Spleen (tissue), 11 donors: Measurements from ENCODE around the gene OSBPL10. TPM values are rescaled to one million over a fixed set of nuclear protein-coding genes. Genes with fewer than 3 reads are reported as not detected.

Experiments used
- DNase-seq: peaks from one replicate; pipeline ENCODE4 v3.0.0-alpha.2; 2020
- H3K27ac ChIP-seq, 8 donors: fragments of 200-600 bp; sonication (generic) in 7 of 8; 1 replicate in 4 of 8; 2 replicates in 4 of 8; pipeline versions ENCODE4 v1.5.0 to v1.8.0; 2016 to 2021; ENCODE audit warnings: inconsistent platforms in 4 of 8, mild to moderate bottlenecking in 4 of 8, moderate library complexity in 1 of 8
- H3K27me3 ChIP-seq, 7 donors: fragments of 200-600 bp; sonication (generic) in 6 of 7; replicated peaks in 1 of 7; 1 replicate in 4 of 7; 2 replicates in 3 of 7; pipeline versions ENCODE4 v1.5.0 to v1.8.0; 2016 to 2021; ENCODE audit warnings: inconsistent platforms in 3 of 7, mild to moderate bottlenecking in 1 of 7
- H3K36me3 ChIP-seq, 6 donors: fragments of 200-600 bp; sonication (generic) in 5 of 6; 1 replicate in 4 of 6; 2 replicates in 2 of 6; pipeline versions ENCODE4 v1.5.0 to v1.8.0; 2016 to 2021; ENCODE audit warnings: inconsistent platforms in 2 of 6
- H3K4me1 ChIP-seq, 6 donors: fragments of 200-600 bp; sonication (generic) in 5 of 6; 1 replicate in 3 of 6; 2 replicates in 3 of 6; pipeline versions ENCODE4 v1.5.0 to v1.8.0; 2016 to 2021; ENCODE audit warnings: inconsistent platforms in 3 of 6
- H3K4me3 ChIP-seq, 8 donors: fragments of 200-600 bp; sonication (generic) in 7 of 8; 1 replicate in 4 of 8; 2 replicates in 4 of 8; pipeline versions ENCODE4 v1.5.0 to v1.8.0; 2016 to 2021; ENCODE audit warnings: inconsistent platforms in 4 of 8, mild to moderate bottlenecking in 4 of 8, moderate library complexity in 2 of 8
- H3K9me3 ChIP-seq, 8 donors: fragments of 200-600 bp; sonication (generic) in 7 of 8; 1 replicate in 4 of 8; 2 replicates in 4 of 8; pipeline versions ENCODE4 v1.5.0 to v1.8.0; 2016 to 2021; ENCODE audit warnings: inconsistent platforms in 4 of 8
- CTCF ChIP-seq, 11 experiments: fragments of 200-600 bp in 7 of 11; fragments of 450-650 bp in 4 of 11; sonication (generic) in 4 of 11; IDR thresholded peaks in 8 of 11; conservative IDR thresholded peaks in 3 of 11; 1 replicate in 7 of 11; 2 replicates in 4 of 11; pipeline versions ENCODE4 v1.4.0 to v1.8.0; 2016 to 2021; ENCODE audit warnings: antibody characterized with exemption in 11 of 11, inconsistent platforms in 4 of 11, mild to moderate bottlenecking in 1 of 11
- POLR2A ChIP-seq, 3 donors: fragments of 450-650 bp; IDR thresholded peaks; one replicate each; pipeline ENCODE4 v1.5.1; 2017; ENCODE audit warnings: antibody characterized with exemption in 3 of 3, mild to moderate bottlenecking in 1 of 3
- POLR2AphosphoS5 ChIP-seq, 3 donors: sonication (generic); formaldehyde crosslinking; IDR thresholded peaks; one replicate each; pipeline ENCODE4 v1.5.1; 2017; ENCODE audit warnings: antibody characterized with exemption in 3 of 3
- WGBS, 5 donors: extraction: QIAGEN DNeasy Blood & Tissue Kit in 3 of 5; methylation state at CpG; one replicate each; pipeline versions ENCODE4 v1.1.5 to v1.1.7; 2013 to 2018; 5-methylcytosine and 5-hydroxymethylcytosine counted together
- intact Hi-C: fragments of 100-400 bp; cut with DNase I; formaldehyde crosslinking; loops from one replicate; pipeline ENCODE4 v1.15.0; 2023; ENCODE audit warnings: low total_unique reads
- polyA plus RNA-seq, 3 donors: library from polyadenylated mRNA; stranded (reverse); fragments of 200-250 nt; gene quantifications; one replicate each; pipeline ENCODE4 v1.2.1, GENCODE V29; 2013
- total RNA-seq, 7 donors: library from RNA; depleted of rRNA in 3 of 7; stranded (reverse); fragments of >200 nt in 3 of 7; fragmentation: NEBNext Ultra II Directional in 4 of 7; extraction: Animal tissue kit (Norgen Biotek cat#: 25700) in 4 of 7; gene quantifications; one replicate each; pipeline versions ENCODE4 v1.1.0 to v1.2.1, GENCODE V29; 2016 to 2021
- donor health status: healthy with polysubstance abuse.
- donor health status: DM: no; HTN: no; CAD: no; lungs with moderate emphysema.
- donor health status: DM: no; HTN: no; CAD: no.
- donor health status: Bipolar disorder and iron deficiency.
- donor health status: healthy.
- donor health status: DM: no; HTN: no; CAD: no.
- donor health status: DM: yes; HTN: yes; CAD: no.

The OSBPL10 gene
- total and polyA plus RNA-seq, 10 donors = 3.8 to 95.1 (median 56.5) TPM

GRCh38 chr3:31802981-31803740 lies 177.9 kb downstream of the OSBPL10 start:
- intact Hi-C loops = no loop called here
- Histone ChIP-seq H3K9me3 (no peaks in the 10 kb centered on the region), H3K36me3 (no peaks in the 10 kb centered on the region), H3K4me1 (peaks cover 0 to 17% (median 5%) of the 10 kb centered on the region in 6 donors), H3K4me3 (no peak overlapping the region), H3K27ac (peak overlapping the region in 2 of 8 donors; percentile 17 to 36), H3K27me3 (no peaks in the 10 kb centered on the region)
- TF ChIP-seq POLR2A (IDR thresholded peaks at IDR 0.05) = no peak
- TF ChIP-seq POLR2AphosphoS5 (IDR thresholded peaks at IDR 0.05) = peak in 1 of 3 donors; percentile 48
- no peak for DNase-seq
- 56 to 80% (median 66%) methylated on average over 7 of the region's 7 CpGs for WGBS, 5 donors

DNA sequence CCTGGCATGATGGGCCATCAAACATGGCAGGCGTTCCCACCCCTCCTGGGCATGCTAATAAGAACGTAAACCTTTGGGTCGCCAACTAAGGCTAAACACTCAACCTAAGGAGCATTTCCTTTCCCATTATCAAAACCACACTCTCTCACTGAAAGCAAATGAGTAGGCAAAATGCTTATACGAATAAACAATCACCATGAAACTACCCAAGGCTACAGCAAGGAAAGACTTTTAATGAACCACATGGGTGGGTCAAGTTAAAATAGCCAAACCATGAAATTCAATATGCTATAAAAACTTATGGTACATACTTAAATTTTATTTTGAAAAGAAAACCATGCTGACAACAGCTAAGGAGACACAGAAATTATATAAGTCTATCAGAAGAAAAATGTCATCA lies 180.6 kb downstream of the OSBPL10 start:
- no peaks in the 10 kb centered on the region for H3K36me3 ChIP-seq
- no peak overlapping the region for H3K27ac ChIP-seq
- WGBS, 5 donors = 85 to 92% (median 90%) methylated on average over 4 of the region's 4 CpGs
- no peak overlapping the region for H3K4me3 ChIP-seq
- peaks cover 0 to 17% (median 5%) of the 10 kb centered on the region in 6 donors for H3K4me1 ChIP-seq
- no peaks in the 10 kb centered on the region for H3K9me3 ChIP-seq
- TF ChIP-seq POLR2AphosphoS5 (IDR thresholded peaks at IDR 0.05) (no peak), POLR2A (IDR thresholded peaks at IDR 0.05) (no peak)
- intact Hi-C loops = no loop called here
- no peak for DNase-seq
- H3K27me3 ChIP-seq = no peaks in the 10 kb centered on the region

DNA sequence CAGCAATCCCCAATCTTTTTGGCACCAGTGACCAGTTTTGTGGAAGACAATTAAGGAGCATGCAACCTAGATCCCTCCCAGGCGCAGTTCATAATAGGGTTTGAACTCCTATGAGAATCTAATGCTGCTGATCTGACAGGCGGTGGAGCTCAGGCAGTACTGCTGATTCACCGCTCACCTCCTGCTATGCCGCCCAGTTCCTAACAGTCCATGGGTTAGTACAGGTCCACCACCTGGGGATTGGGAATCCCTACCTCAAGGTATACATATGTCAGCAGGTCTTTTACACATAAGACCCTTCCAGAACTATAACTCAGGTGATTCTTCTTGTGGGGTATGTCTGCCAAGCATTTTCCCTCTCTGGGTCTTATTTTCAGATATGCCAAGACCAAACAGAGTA lies 182.2 kb downstream of the OSBPL10 start:
- Histone ChIP-seq H3K27ac (no peak overlapping the region), H3K4me1 (peaks cover 0 to 15% (median 2%) of the 10 kb centered on the region in 6 donors), H3K4me3 (no peak overlapping the region), H3K36me3 (peaks cover 0 to 8% (median 0%) of the 10 kb centered on the region in 6 donors), H3K9me3 (no peaks in the 10 kb centered on the region), H3K27me3 (no peaks in the 10 kb centered on the region)
- intact Hi-C loops = no loop called here
- 95 to 100% (median 98%) methylated on average over 4 of the region's 4 CpGs for WGBS, 5 donors
- TF ChIP-seq POLR2A (IDR thresholded peaks at IDR 0.05) (no peak), POLR2AphosphoS5 (IDR thresholded peaks at IDR 0.05) (no peak), CTCF (IDR thresholded peaks at IDR 0.05 in 8 of 11, conservative IDR thresholded peaks at IDR 0.05 in 3 of 11) (no peak)
- DNase-seq = no peak

GRCh38 chr3:31793821-31794220 lies 187.2 kb downstream of the OSBPL10 start:
- WGBS, 5 donors = 79 to 93% (median 86%) methylated on average over 4 of the region's 4 CpGs
- Histone ChIP-seq H3K27ac (no peak overlapping the region), H3K9me3 (no peaks in the 10 kb centered on the region), H3K27me3 (no peaks in the 10 kb centered on the region), H3K4me3 (no peak overlapping the region), H3K4me1 (no peaks in the 10 kb centered on the region), H3K36me3 (peaks cover 0 to 15% (median 0%) of the 10 kb centered on the region in 6 donors)
- TF ChIP-seq CTCF (IDR thresholded peaks at IDR 0.05 in 8 of 11, conservative IDR thresholded peaks at IDR 0.05 in 3 of 11) = no peak
- TF ChIP-seq POLR2A (IDR thresholded peaks at IDR 0.05) = no peak
- no peak for TF ChIP-seq POLR2AphosphoS5 (IDR thresholded peaks at IDR 0.05)
- intact Hi-C loops = no loop called here
- no peak for DNase-seq

DNA sequence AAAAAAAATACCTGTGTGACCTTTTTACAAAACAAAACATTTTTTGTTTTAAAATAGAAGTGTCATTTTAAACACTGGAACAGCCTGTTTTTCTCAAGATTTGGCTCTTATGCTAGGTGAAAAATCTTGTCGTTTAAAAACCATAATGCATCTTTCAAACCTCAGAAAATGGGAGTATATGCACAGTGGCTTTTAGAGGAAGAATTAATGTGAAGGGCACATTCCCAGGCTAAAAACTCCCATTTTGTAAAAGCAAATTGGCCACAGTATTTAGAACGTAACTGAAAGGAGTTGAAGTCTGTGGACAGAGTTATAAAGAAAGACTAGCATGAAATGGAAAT lies 190.0 kb downstream of the OSBPL10 start:
- H3K27me3 ChIP-seq = no peaks in the 10 kb centered on the region
- no peaks in the 10 kb centered on the region for H3K9me3 ChIP-seq
- H3K4me3 ChIP-seq = no peak overlapping the region
- DNase-seq = no peak
- 81 to 89% (median 87%) methylated on average over 2 of the region's 2 CpGs for WGBS, 5 donors
- intact Hi-C loops = no loop called here
- H3K36me3 ChIP-seq = peaks cover 0 to 15% (median 0%) of the 10 kb centered on the region in 6 donors
- no peak for TF ChIP-seq POLR2AphosphoS5 (IDR thresholded peaks at IDR 0.05)
- H3K4me1 ChIP-seq = no peaks in the 10 kb centered on the region
- H3K27ac ChIP-seq = no peak overlapping the region
